ENCODE measurements around the gene ALDH4A1. TPM values are rescaled to one million over a fixed set of nuclear protein-coding genes. Genes with fewer than 3 reads are reported as not detected.
A peak's percentile ranks its signal among the peaks of the same experiment; 100 is the strongest.

Gene ALDH4A1
- total and polyA plus RNA-seq, 8 donors: 3.5 to 16.0 (median 8.6) TPM

DNA sequence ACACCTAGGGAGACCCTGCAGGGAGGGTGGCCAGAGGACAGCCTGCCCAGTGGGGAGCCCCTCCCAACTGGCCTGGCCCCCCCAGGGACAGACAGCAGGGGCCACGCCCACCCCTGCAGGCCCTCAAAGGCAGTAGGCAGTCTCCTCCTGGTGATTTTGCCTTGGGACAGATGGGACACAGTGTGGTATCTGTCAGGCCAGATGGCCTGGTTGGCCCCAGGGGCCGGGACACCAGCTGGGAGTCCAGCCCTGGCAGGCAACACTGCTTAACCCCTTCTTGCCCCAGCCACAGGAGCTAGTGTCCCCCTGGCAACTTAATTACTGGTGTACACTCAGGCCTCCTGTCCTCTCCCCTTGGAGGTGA is 36.3 kb upstream of the ALDH4A1 start:
- H3K36me3 ChIP-seq: no peaks in the 10 kb centered on the region
- peak in 1 of 2 donors; percentile 48 for DNase-seq
- no peak overlapping the region for H3K4me3 ChIP-seq
- no peaks in the 10 kb centered on the region for H3K27me3 ChIP-seq
- no peak overlapping the region for H3K27ac ChIP-seq
- TF ChIP-seq CTCF (IDR thresholded peaks at IDR 0.05) (no peak), POLR2AphosphoS5 (IDR thresholded peaks at IDR 0.05) (no peak), EP300 (IDR thresholded peaks at IDR 0.05) (no peak), POLR2A (IDR thresholded peaks at IDR 0.05) (no peak)
- 13 to 63% (median 52%) methylated on average over 1 to 2 of the region's 2 CpGs; no CpG with 5 or more reads in 1 of the 5 donors for WGBS, 5 donors
- intact Hi-C loops (cut with DNase I; ENCODE audit: low total_unique reads): no loop called here
- H3K4me1 ChIP-seq: peaks cover 28 to 62% (median 45%) of the 10 kb centered on the region in 4 donors
- H3K9me3 ChIP-seq: no peaks in the 10 kb centered on the region

DNA sequence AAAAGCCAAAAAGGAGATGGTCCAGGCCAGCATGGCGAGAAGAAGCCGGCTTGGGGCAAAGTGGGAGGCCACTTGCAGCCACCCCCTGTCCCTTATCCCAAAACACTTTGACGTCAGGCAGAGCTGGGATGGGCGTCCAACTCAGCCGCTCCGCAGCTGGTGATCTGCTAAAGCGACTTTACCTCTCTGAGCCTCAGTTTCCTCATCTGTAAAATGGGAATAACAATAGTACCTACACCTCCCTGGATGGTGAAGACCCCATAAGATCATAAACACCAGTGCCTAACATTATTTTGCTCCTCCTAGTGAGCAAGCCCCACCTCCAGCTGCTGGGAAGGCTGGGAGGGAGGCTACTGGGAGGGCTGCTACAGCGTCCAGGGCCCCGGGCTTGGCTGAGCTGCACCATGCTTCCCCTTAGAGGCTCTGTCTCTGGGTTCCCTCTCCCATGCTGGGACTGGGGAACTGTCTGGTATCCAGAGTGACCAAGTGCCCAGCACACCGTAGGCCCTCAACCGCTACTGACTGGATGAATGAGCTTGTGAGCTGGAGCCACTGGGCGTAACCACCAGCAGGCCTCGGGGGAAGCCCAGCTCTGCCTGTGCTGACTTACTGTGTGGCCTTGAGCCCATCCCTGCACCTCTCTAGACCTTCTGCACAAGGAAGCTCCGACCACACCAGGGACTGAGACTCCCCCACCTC is 35.8 kb upstream of the ALDH4A1 start:
- 80 to 93% (median 89%) methylated on average over 9 to 14 of the region's 14 CpGs for WGBS, 5 donors
- H3K36me3 ChIP-seq: no peaks in the 10 kb centered on the region

DNA sequence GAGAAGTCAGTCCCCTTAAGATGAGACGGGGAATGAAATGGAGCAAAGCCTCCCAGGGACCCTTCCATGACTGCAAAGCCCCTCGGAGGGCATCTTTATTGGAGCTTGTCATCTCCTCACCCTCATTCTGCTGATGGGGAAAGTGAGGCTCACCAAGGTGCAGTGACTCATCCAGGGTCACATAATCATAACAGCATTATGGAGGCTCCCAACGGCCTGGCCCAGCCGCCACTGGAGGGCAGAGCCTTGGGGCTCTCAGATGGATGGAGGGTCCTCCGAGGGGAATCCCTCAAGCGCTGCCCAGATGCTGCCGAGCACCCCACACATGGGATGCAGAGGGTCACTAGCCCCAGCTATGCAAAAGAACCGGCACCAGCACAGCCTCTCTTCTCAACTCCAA is 35.2 kb upstream of the ALDH4A1 start:
- Histone ChIP-seq H3K36me3 (no peaks in the 10 kb centered on the region), H3K27me3 (no peaks in the 10 kb centered on the region), H3K4me1 (peaks cover 33 to 71% (median 50%) of the 10 kb centered on the region in 4 donors), H3K27ac (no peak overlapping the region), H3K4me3 (no peak overlapping the region), H3K9me3 (no peaks in the 10 kb centered on the region)
- TF ChIP-seq EP300 (IDR thresholded peaks at IDR 0.05): no peak
- no peak for TF ChIP-seq POLR2A (IDR thresholded peaks at IDR 0.05)
- no peak for TF ChIP-seq CTCF (IDR thresholded peaks at IDR 0.05)
- TF ChIP-seq POLR2AphosphoS5 (IDR thresholded peaks at IDR 0.05): no peak
- DNase-seq: no peak
- 88 to 92% (median 91%) methylated on average over 5 to 8 of the region's 8 CpGs for WGBS, 5 donors
- intact Hi-C loops (cut with DNase I; ENCODE audit: low total_unique reads): no loop called here

More for the DNA sequence above, 35.8 kb upstream of the ALDH4A1 start:
- no peaks in the 10 kb centered on the region for H3K9me3 ChIP-seq
- intact Hi-C loops (cut with DNase I; ENCODE audit: low total_unique reads): no loop called here
- H3K4me3 ChIP-seq: no peak overlapping the region
- H3K27ac ChIP-seq: no peak overlapping the region
- H3K27me3 ChIP-seq: no peaks in the 10 kb centered on the region
- no peak for TF ChIP-seq POLR2AphosphoS5 (IDR thresholded peaks at IDR 0.05)
- no peak for TF ChIP-seq POLR2A (IDR thresholded peaks at IDR 0.05)
- no peak for TF ChIP-seq EP300 (IDR thresholded peaks at IDR 0.05)
- no peak for TF ChIP-seq CTCF (IDR thresholded peaks at IDR 0.05)
- peaks cover 28 to 67% (median 46%) of the 10 kb centered on the region in 4 donors for H3K4me1 ChIP-seq
- DNase-seq: no peak

GRCh38 chr1:18936814-18937481 is 34.6 kb upstream of the ALDH4A1 start:
- Histone ChIP-seq H3K27ac (no peak overlapping the region), H3K4me1 (peaks cover 29 to 70% (median 49%) of the 10 kb centered on the region in 4 donors), H3K27me3 (no peaks in the 10 kb centered on the region), H3K4me3 (no peak overlapping the region), H3K36me3 (no peaks in the 10 kb centered on the region), H3K9me3 (no peaks in the 10 kb centered on the region)
- TF ChIP-seq POLR2A (IDR thresholded peaks at IDR 0.05): no peak
- no peak for TF ChIP-seq EP300 (IDR thresholded peaks at IDR 0.05)
- TF ChIP-seq POLR2AphosphoS5 (IDR thresholded peaks at IDR 0.05): no peak
- TF ChIP-seq CTCF (IDR thresholded peaks at IDR 0.05): no peak
- intact Hi-C loops (cut with DNase I; ENCODE audit: low total_unique reads): no loop called here
- WGBS, 5 donors: 83 to 87% (median 85%) methylated on average over 11 of the region's 11 CpGs
- no peak for DNase-seq

Data from stomach (tissue), 9 donors.